NB4 (cell line): ENCODE results near the gene JMJD6.

Experiments
- POLR2A ChIP-seq: IDR thresholded peaks from 2 replicates; pipeline ENCODE4 v1.6.1; 2011; ENCODE audit warnings: mild to moderate bottlenecking; ENCODE audit not compliant: insufficient read length; ENCODE audit errors: extremely low read depth
- TF ChIP-seq, protein P1 (sequence below): IDR thresholded peaks from one replicate; pipeline ENCODE4 v1.5.1; 2012; ENCODE audit warnings: low read depth, low read length

- TF ChIP-seq, protein P1, sequence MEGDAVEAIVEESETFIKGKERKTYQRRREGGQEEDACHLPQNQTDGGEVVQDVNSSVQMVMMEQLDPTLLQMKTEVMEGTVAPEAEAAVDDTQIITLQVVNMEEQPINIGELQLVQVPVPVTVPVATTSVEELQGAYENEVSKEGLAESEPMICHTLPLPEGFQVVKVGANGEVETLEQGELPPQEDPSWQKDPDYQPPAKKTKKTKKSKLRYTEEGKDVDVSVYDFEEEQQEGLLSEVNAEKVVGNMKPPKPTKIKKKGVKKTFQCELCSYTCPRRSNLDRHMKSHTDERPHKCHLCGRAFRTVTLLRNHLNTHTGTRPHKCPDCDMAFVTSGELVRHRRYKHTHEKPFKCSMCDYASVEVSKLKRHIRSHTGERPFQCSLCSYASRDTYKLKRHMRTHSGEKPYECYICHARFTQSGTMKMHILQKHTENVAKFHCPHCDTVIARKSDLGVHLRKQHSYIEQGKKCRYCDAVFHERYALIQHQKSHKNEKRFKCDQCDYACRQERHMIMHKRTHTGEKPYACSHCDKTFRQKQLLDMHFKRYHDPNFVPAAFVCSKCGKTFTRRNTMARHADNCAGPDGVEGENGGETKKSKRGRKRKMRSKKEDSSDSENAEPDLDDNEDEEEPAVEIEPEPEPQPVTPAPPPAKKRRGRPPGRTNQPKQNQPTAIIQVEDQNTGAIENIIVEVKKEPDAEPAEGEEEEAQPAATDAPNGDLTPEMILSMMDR: no peak
- TF ChIP-seq POLR2A: no peak
These were observed 2.6 kb downstream of the JMJD6 start for GRCh38 chr17:76723812-76724211.
